Measurements from ENCODE around the gene LITAF. TPM values are rescaled to one million over a fixed set of nuclear protein-coding genes. Genes with fewer than 3 reads are reported as not detected.

LITAF gene
- total RNA-seq = 100 to 1,000 TPM; 144 to 211 TPM

DNA sequence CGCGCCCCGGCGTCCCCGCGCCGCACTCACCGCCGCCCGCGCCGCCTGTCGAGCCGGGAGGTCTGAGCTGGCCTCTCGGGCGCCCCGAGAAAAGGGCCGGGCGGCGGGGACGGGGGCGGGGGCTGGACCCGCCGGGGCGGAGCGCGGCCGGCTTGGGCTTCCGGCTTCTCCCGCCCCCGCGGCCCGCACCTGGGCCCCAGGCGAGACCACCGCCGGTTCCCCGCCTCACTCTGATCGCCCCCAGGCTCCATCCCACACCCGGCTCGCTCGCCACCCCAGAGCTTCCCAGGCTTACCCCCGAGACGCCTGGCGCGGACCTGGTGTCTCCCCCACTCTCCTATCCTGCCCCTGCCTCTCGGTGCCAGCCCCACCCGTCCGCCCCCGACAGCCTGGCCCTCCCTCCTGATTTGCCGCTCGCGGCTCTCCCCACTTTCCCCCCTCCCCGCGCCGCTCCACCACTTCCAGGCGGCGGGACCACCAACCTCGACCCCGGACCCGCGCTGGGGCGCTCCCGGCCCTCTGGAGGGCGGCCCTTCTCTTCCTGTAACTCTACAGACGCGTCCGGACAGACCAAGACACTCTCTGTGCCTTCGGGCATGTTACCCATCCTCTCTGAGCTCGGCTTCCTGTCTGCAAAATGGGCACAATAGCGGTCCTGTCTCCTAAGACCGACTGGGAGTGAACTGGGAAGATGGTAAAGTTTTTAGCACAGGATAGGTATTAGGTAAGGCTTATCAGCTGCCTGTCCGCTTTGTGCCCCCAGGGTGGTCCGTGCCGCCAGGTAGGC lies at the start of gene LITAF:
LITAF (minus strand) TSS at position 64 of the 787 bp plus-strand sequence. CDS start 30,189 bp downstream, outside the sequence.
- Histone ChIP-seq H3K27me3 (no peaks in the 10 kb centered on the region), H3K27ac (peak within 1 kb of the TSS; percentile 97), H3K9ac (ENCODE audit: low read depth in 2 of 2, low read length in 2 of 2) (peak within 1 kb of the TSS; percentile 86), H3K9me3 (no peaks in the 10 kb centered on the region), H3K36me3 (no peaks in the 10 kb centered on the region), H3K4me1 (peaks cover 2% of the 10 kb centered on the region), H3K4me3 (peak within 1 kb of the TSS; percentile 78)
- TF ChIP-seq, protein P1, sequence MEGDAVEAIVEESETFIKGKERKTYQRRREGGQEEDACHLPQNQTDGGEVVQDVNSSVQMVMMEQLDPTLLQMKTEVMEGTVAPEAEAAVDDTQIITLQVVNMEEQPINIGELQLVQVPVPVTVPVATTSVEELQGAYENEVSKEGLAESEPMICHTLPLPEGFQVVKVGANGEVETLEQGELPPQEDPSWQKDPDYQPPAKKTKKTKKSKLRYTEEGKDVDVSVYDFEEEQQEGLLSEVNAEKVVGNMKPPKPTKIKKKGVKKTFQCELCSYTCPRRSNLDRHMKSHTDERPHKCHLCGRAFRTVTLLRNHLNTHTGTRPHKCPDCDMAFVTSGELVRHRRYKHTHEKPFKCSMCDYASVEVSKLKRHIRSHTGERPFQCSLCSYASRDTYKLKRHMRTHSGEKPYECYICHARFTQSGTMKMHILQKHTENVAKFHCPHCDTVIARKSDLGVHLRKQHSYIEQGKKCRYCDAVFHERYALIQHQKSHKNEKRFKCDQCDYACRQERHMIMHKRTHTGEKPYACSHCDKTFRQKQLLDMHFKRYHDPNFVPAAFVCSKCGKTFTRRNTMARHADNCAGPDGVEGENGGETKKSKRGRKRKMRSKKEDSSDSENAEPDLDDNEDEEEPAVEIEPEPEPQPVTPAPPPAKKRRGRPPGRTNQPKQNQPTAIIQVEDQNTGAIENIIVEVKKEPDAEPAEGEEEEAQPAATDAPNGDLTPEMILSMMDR (IDR thresholded peaks at IDR 0.05) = no peak
- DNase-seq = peak; percentile 72
- intact Hi-C loops (cut with DNase I) = no loop called here

DNA sequence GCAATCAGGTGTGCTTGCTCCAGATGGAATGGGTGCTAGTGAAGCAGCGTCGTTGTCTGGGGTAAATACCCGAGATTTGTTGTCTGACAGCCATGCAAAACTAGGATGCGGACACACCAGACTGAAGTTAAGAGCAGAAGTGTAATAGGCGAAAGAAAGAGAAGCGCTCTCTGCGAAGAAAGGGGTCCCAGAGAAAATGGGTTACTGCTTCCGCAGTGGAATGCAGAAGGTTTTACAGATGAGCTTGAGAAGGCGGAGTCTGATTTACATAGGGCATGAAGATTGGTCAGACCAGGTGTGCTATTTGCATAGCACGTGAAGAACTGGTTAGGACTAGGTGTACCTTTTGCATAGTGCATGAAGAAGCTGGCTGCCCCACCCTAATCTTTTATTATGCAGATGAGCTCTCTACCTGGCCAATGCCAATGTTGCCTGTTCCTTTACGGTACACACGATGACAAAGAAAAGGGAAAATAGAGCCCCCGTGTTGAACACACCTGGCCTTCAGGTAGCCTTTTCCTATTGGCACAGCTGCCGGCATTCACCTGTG lies 49.5 kb upstream of the LITAF start:
- Histone ChIP-seq H3K9ac (ENCODE audit: low read depth in 2 of 2, low read length in 2 of 2) (peak overlapping the region; percentile 61 to 73), H3K27me3 (no peaks in the 10 kb centered on the region), H3K36me3 (no peaks in the 10 kb centered on the region), H3K9me3 (no peaks in the 10 kb centered on the region), H3K4me1 (peaks cover 3% of the 10 kb centered on the region), H3K4me3 (no peak overlapping the region), H3K27ac (peak overlapping the region; percentile 64)
- TF ChIP-seq, protein P1 (IDR thresholded peaks at IDR 0.05) = no peak
- DNase-seq = peak; percentile 70
- intact Hi-C loops (cut with DNase I) = no loop called here

DNA sequence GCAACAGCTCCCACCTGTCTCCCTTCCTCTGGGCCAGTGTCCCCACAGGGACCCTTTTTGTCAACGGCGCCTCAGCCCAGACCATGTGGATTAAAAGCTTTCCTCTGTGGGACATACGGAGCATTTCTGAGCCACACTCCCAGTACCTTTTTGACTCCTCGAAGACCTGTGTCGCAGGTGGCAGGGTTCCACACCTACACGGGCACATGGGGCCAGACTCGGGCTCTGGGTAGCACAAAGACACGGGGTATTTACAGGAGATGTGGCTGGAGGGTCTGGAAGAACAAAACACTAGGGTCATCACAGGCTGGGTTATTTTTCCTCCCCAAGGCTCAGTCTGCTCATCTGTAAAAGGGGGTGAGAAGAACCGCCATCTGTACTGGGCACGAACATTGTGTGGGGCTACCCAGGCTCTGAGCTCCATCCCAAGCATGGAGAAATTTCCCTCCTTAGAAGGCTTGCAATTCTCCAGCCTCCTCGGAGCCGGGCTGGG lies 49.0 kb upstream of the LITAF start:
- intact Hi-C loops (cut with DNase I) = no loop called here

DNA sequence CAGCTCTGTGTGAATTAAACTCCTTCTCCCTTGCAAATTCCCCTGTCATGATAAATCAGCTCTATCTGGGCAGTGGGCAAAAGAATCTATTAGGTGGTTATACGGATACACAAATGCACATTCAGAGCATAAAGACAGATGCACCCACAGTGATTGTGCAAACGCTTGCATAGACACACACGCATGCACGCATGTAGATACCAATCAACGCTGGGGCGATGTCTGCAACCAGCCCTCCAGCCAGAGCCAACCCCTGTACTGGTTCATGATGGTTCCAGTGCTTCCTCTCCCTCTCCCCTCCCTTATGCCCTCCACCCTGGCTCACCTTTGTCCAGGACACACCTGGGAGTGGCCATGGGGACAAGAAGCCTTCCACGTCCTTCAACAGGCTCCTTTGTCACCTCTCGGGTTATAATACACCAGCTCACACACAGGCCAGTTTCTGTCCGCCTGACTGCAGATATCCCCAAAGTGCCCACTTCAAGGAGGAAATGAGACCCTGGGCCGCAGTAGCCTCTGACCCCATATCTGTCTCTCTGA lies 48.5 kb upstream of the LITAF start:
- Histone ChIP-seq H3K9ac (ENCODE audit: low read depth in 2 of 2, low read length in 2 of 2) (peak overlapping the region; percentile 61 to 73), H3K36me3 (no peaks in the 10 kb centered on the region), H3K4me3 (no peak overlapping the region), H3K27me3 (no peaks in the 10 kb centered on the region), H3K4me1 (no peaks in the 10 kb centered on the region), H3K9me3 (no peaks in the 10 kb centered on the region), H3K27ac (peak overlapping the region; percentile 64)
- intact Hi-C loops (cut with DNase I) = no loop called here
- TF ChIP-seq, protein P1 (IDR thresholded peaks at IDR 0.05) = no peak
- DNase-seq = peak; percentile 75

More for the DNA sequence above, 49.0 kb upstream of the LITAF start:
- Histone ChIP-seq H3K36me3 (no peaks in the 10 kb centered on the region), H3K4me1 (no peaks in the 10 kb centered on the region), H3K27me3 (no peaks in the 10 kb centered on the region), H3K4me3 (no peak overlapping the region), H3K9ac (ENCODE audit: low read depth in 2 of 2, low read length in 2 of 2) (peak overlapping the region; percentile 61 to 73), H3K9me3 (no peaks in the 10 kb centered on the region), H3K27ac (peak overlapping the region; percentile 64)
- TF ChIP-seq, protein P1 (IDR thresholded peaks at IDR 0.05) = no peak
- no peak for DNase-seq

DNA sequence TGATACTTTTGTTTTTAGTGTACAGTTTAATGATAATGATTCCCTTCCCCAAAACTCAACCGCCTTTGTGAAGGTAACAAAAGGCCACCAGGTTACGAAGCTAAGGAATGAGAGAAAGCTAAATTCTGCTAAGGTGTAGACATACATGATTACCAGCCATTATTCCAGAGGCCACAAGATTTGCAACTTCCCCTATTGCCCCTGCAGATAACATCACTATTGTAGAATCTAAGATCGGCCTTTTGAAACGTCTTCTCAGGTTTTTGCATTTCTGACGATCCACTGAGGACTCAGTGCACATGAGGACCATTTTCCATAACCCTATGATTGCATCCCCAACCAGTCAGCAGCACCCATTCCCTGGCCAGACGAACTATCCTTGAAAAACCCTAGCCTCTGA lies 47.6 kb upstream of the LITAF start:
- H3K4me1 ChIP-seq = no peaks in the 10 kb centered on the region
- no peaks in the 10 kb centered on the region for H3K36me3 ChIP-seq
- no peaks in the 10 kb centered on the region for H3K27me3 ChIP-seq
- TF ChIP-seq, protein P1 (IDR thresholded peaks at IDR 0.05) = no peak
- no peak overlapping the region for H3K4me3 ChIP-seq
- no peak for DNase-seq
- intact Hi-C loops (cut with DNase I) = no loop called here
- no peak overlapping the region for H3K9ac ChIP-seq (ENCODE audit: low read depth in 2 of 2, low read length in 2 of 2)
- no peak overlapping the region for H3K27ac ChIP-seq
- H3K9me3 ChIP-seq = no peaks in the 10 kb centered on the region
